Hair follicular keratinocyte (primary cell): ENCODE measurements around the gene OR2AJ1. TPM values are rescaled to one million over a fixed set of nuclear protein-coding genes. Genes with fewer than 3 reads are reported as not detected.

Source experiments
- total RNA-seq: library from RNA; depleted of rRNA; stranded (reverse); fragments of >200 nt; gene quantifications from 2 replicates; pipeline ENCODE4 v1.2.3, GENCODE V29; 2015

Gene OR2AJ1
- not detected in 2 replicates for total RNA-seq

GRCh38 chr1:247924868-247925267 is at the start of gene OR2AJ1:
Gene OR2AJ1, plus strand, starts transcription at chr1:247924889. Its CDS starts 8,880 bp downstream, at chr1:247933769.

DNA sequence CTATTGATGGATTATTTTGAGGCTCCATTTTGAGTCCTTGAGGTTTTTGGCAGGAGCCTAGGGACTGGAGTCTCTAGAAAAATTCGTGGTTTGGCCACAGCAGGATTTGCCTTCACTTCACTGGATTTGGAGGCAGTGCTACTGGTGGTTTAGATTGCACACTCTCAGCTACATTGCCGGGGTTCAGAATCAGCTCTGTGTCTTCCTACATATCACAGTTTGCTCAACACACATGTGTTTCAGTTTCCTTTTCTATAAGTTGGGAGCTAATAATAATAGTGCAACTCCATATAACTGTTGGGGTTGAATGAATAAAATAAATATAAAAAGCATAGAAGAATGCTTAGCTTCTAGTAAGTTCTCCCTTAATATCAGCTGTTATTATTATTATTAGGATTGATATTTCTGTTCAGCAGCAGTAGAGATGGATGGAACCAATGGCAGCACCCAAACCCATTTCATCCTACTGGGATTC is 29.5 kb upstream of the OR2AJ1 start, which contains the start of gene OR2W3:
Gene OR2W3, plus strand, starts transcription at position 425 of the 475 bp plus-strand sequence. Its CDS starts 0 bp downstream, at position 425.

GRCh38 chr1:247919952-247920351 is 4.7 kb upstream of the OR2AJ1 start, which contains the start of gene OR2T8:
Gene OR2T8, plus strand, starts transcription at chr1:247920252. Its CDS starts 766 bp downstream, at chr1:247921018.

GRCh38 chr1:247948558-247948957 is 23.9 kb downstream of the OR2AJ1 start, which contains the start of gene OR2L8:
Gene OR2L8, plus strand, starts transcription at chr1:247948858. Its CDS starts 0 bp downstream, at chr1:247948858.

GRCh38 chr1:247964933-247965332 is 40.2 kb downstream of the OR2AJ1 start, which contains the start of gene OR2AK2:
Gene OR2AK2, plus strand, starts transcription at chr1:247965233. Its CDS starts 144 bp downstream, at chr1:247965377.

Other genes with a start within 250 kb of the OR2AJ1 start
- not detected in 2 replicates for gene OR13G1, start 245.2 kb upstream of the OR2AJ1 start, total RNA-seq
- gene OR6F1, start 208.2 kb upstream of the OR2AJ1 start, total RNA-seq, result not detected in 2 replicates
- not detected in 2 replicates for gene OR14K1, start 186.3 kb upstream of the OR2AJ1 start, total RNA-seq
- gene OR14A2, start 176.7 kb upstream of the OR2AJ1 start, total RNA-seq, result not detected in 2 replicates
- not detected in 2 replicates for gene OR1C1, start 164.3 kb upstream of the OR2AJ1 start, total RNA-seq
- not detected in 2 replicates for gene OR14A16, start 100.8 kb upstream of the OR2AJ1 start, total RNA-seq
- not detected in 2 replicates for gene OR11L1, start 83.0 kb upstream of the OR2AJ1 start, total RNA-seq
- gene TRIM58, start 67.7 kb upstream of the OR2AJ1 start, total RNA-seq, result 2.3 TPM in 2 replicates
- 0.86 TPM in 1 of 2 replicates, not detected in the other for gene OR2W3, start 29.3 kb upstream of the OR2AJ1 start, total RNA-seq
- not detected in 2 replicates for gene OR2T8, start 4.6 kb upstream of the OR2AJ1 start, total RNA-seq
- gene OR2L8, start 24.0 kb downstream of the OR2AJ1 start, total RNA-seq, result not detected in 2 replicates
- not detected in 2 replicates for gene OR2AK2, start 40.3 kb downstream of the OR2AJ1 start, total RNA-seq
- gene OR2L5, start 88.8 kb downstream of the OR2AJ1 start, total RNA-seq, result not detected in 2 replicates
- not detected in 2 replicates for gene OR2L2, start 105.2 kb downstream of the OR2AJ1 start, total RNA-seq
- gene OR2L3, start 121.9 kb downstream of the OR2AJ1 start, total RNA-seq, result not detected in 2 replicates
- 0.08 and 0.23 TPM in 2 replicates for gene OR2L13, start 170.3 kb downstream of the OR2AJ1 start, total RNA-seq
- not detected in 2 replicates for gene OR2M5, start 220.3 kb downstream of the OR2AJ1 start, total RNA-seq
- not detected in 2 replicates for gene OR2M2, start 249.9 kb downstream of the OR2AJ1 start, total RNA-seq